Ecto neural progenitor cell (in vitro differentiated cells): ENCODE results near the gene B9D1.
"Not testable (repeated sequence)": the region's sequence is repeated elsewhere in the genome, so short reads cannot be mapped to it uniquely, and the experiment has no call there.

Experiments
- DNase-seq: peaks from one replicate; pipeline ENCODE4 v3.0.0-alpha.2; 2018; ENCODE audit warnings: low spot score

Gene B9D1

GRCh38 chr17:19359151-19359550 lies 3.4 kb downstream of the B9D1 start:
- no peak for DNase-seq

- no peak for DNase-seq
Observed at GRCh38 chr17:19357761-19358160, 4.8 kb downstream of the B9D1 start.

- no peak for DNase-seq
Observed at GRCh38 chr17:19357351-19357750, 5.2 kb downstream of the B9D1 start.

GRCh38 chr17:19354748-19355147 lies 7.8 kb downstream of the B9D1 start:
- no peak for DNase-seq

GRCh38 chr17:19353401-19353800 lies 9.1 kb downstream of the B9D1 start:
- DNase-seq = not testable (repeated sequence)

- no peak for DNase-seq
Observed at GRCh38 chr17:19348806-19349205, 13.7 kb downstream of the B9D1 start.

GRCh38 chr17:19348081-19348650 lies 14.4 kb downstream of the B9D1 start:
- no peak for DNase-seq

- DNase-seq = no peak
Observed at GRCh38 chr17:19347323-19348080, 15.0 kb downstream of the B9D1 start.

- no peak for DNase-seq
Observed at GRCh38 chr17:19346351-19347255, 15.9 kb downstream of the B9D1 start.

GRCh38 chr17:19345486-19346350 lies 16.8 kb downstream of the B9D1 start:
- DNase-seq = no peak

- DNase-seq = no peak
Observed at GRCh38 chr17:19345067-19345460, 17.5 kb downstream of the B9D1 start.

GRCh38 chr17:19344311-19345066 lies 18.0 kb downstream of the B9D1 start:
- DNase-seq = no peak

GRCh38 chr17:19343671-19344151 lies 18.8 kb downstream of the B9D1 start:
- DNase-seq = no peak

- no peak for DNase-seq
Observed at GRCh38 chr17:19343256-19343630, 19.3 kb downstream of the B9D1 start.

GRCh38 chr17:19342611-19343255 lies 19.8 kb downstream of the B9D1 start:
- no peak for DNase-seq

GRCh38 chr17:19341641-19342610 lies 20.6 kb downstream of the B9D1 start:
- no peak for DNase-seq

GRCh38 chr17:19341211-19341631 lies 21.3 kb downstream of the B9D1 start:
- DNase-seq = no peak

- DNase-seq = no peak
Observed at GRCh38 chr17:19339341-19339815, 23.1 kb downstream of the B9D1 start.
